Measurements from ENCODE around the gene TRIM46. TPM values are rescaled to one million over a fixed set of nuclear protein-coding genes. Genes with fewer than 3 reads are reported as not detected.
A peak's percentile ranks its signal among the peaks of the same experiment; 100 is the strongest.

The TRIM46 gene
- total and polyA plus RNA-seq, 2 of the 13 experiments (the other 11 are each of a cell fraction or from before 2014, with no cell fraction given) = 0.04 to 0.09 TPM

GRCh38 chr1:155172732-155173477 lies 744 bp upstream of the TRIM46 start, which contains the start of gene KRTCAP2 (continued):
- TF ChIP-seq ZBTB14 (CRISPR knock-in tag; IDR thresholded peaks at IDR 0.05) (no peak; the same call in 1 of the 2 replicates), ATF3 (CRISPR knock-in tag; IDR thresholded peaks at IDR 0.05) (no peak), BRF2 (CRISPR knock-in tag; IDR thresholded peaks at IDR 0.05) (no peak), SOX6 (IDR thresholded peaks at IDR 0.05) (no peak), SOX6 (CRISPR knock-in tag; IDR thresholded peaks at IDR 0.05) (peak; percentile 58; the same call in 1 of the 2 replicates), HCFC1 (IDR thresholded peaks at IDR 0.05; ENCODE audit: low read depth, low read length) (peak; percentile 53; the same call in 1 of the 2 replicates), TCF7 (IDR thresholded peaks at IDR 0.05; ENCODE audit: low read depth) (no peak), WIZ (CRISPR knock-in tag; IDR thresholded peaks at IDR 0.05) (no peak), TMF1 (CRISPR knock-in tag; IDR thresholded peaks at IDR 0.05; ENCODE audit: low read depth) (no peak), ZNF784 (CRISPR knock-in tag; IDR thresholded peaks at IDR 0.05; ENCODE audit: borderline replicate concordance) (no peak), MTA1 (CRISPR knock-in tag; IDR thresholded peaks at IDR 0.05; ENCODE audit: borderline replicate concordance) (peak; percentile 31; the same call in 1 of the 2 replicates), PHF20 (CRISPR knock-in tag; IDR thresholded peaks at IDR 0.05) (peak; percentile 90), ZNF446 (CRISPR knock-in tag; IDR thresholded peaks at IDR 0.05) (peak; percentile 82; the same call in 1 of the 2 replicates), ZNF790 (CRISPR knock-in tag; IDR thresholded peaks at IDR 0.05; ENCODE audit: borderline replicate concordance) (0 out of 2 replicates have a peak, but pooled peaks have one; percentile 55), HMGXB4 (CRISPR knock-in tag; IDR thresholded peaks at IDR 0.05; ENCODE audit: borderline replicate concordance in 1 of 2, low read depth in 1 of 2) (peak; percentile 81 to 99), ZBED4 (CRISPR knock-in tag; IDR thresholded peaks at IDR 0.05; ENCODE audit: borderline replicate concordance) (peak; percentile 70), FOXP1 (IDR thresholded peaks at IDR 0.05) (no peak), FOXP1 (CRISPR knock-in tag; IDR thresholded peaks at IDR 0.05) (no peak), SNAI1 (CRISPR knock-in tag; IDR thresholded peaks at IDR 0.05; ENCODE audit: borderline replicate concordance) (no peak)
